ENCODE data around the gene DIS3L2.

DNA sequence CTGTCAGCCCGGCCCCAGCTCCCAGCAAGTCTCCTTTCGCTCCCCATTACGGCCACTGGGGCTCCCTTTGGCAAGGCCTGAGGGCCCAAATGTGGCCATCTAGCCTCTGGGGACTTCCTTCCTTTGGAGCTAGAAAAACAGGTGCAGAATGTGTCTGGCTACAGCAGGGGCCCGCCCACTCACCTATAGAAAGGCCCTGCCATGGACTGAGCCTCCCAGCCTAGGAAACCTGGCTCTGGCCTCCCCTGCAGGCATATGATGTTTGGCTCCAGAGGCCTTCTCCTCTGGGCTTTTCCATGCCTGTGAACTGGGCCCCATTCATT, 361.8 kb downstream of the DIS3L2 start:
- no peak for TF ChIP-seq POLR2A (IDR thresholded peaks at IDR 0.05)
- no peak for TF ChIP-seq CTCF (IDR thresholded peaks at IDR 0.05)
